Activated CD4-positive, alpha-beta T cell treated with anti-CD3 and anti-CD28 coated beads, Interleukin-2, amount 50 U/mL, for 16 hours (primary cell): ENCODE data around the gene OR6B1.
"Not testable (repeated sequence)": the region's sequence is repeated elsewhere in the genome, so short reads cannot be mapped to it uniquely, and the experiment has no call there.

Source experiments
- DNase-seq: peaks from one replicate; pipeline ENCODE4 v3.0.0-alpha.2; 2020

OR6B1 gene

GRCh38 chr7:144050093-144050492 is 50.0 kb downstream of the OR6B1 start:
- DNase-seq, result no peak

- not testable (repeated sequence) for DNase-seq
Measured at GRCh38 chr7:144050884-144051283, 50.8 kb downstream of the OR6B1 start.

GRCh38 chr7:144057954-144058353 is 57.8 kb downstream of the OR6B1 start:
- DNase-seq, result no peak
